PFSK-1 (cell line): ENCODE data around the gene LAMB4.

Source experiments
- FOXP2 ChIP-seq: optimal IDR thresholded peaks from 2 replicates; pipeline ENCODE3; 2011; ENCODE audit warnings: borderline replicate concordance, control low read depth, inconsistent platforms; ENCODE audit not compliant: insufficient read depth; ENCODE audit errors: extremely low read length, extremely low read depth
- POLR2AphosphoS5 ChIP-seq: IDR thresholded peaks from 2 replicates; pipeline ENCODE4 v1.6.1; 2012; ENCODE audit warnings: low read depth, mild to moderate bottlenecking, control low read depth, low read length, moderate library complexity
- REST ChIP-seq, 2 experiments: IDR thresholded peaks; 2 replicates each; pipeline versions ENCODE4 v1.6.1 to v1.8.0; 2011 to 2012; ENCODE audit warnings: low read depth in 2 of 2, low read length in 2 of 2, control low read depth in 1 of 2, inconsistent platforms in 1 of 2, mild to moderate bottlenecking in 1 of 2, moderate library complexity in 1 of 2; ENCODE audit not compliant: insufficient read depth in 1 of 2
- TAF1 ChIP-seq: IDR thresholded peaks from 2 replicates; pipeline ENCODE4 v1.6.1; 2012; ENCODE audit warnings: low read length, control low read depth, borderline replicate concordance; ENCODE audit not compliant: insufficient read depth

GRCh38 chr7:108001764-108002725 is 128.1 kb downstream of the LAMB4 start:
- TF ChIP-seq POLR2AphosphoS5 (no peak), TAF1 (no peak), FOXP2 (peak; percentile 18), REST (IDR thresholded peaks at IDR 0.05; ENCODE audit: insufficient read depth in 1 of 2, low read depth in 2 of 2, low read length in 2 of 2) (0 out of 4 replicates have a peak, but pooled peaks of 1 of the 2 experiments have one; percentile 4)
